ENCODE results near the gene PEX26. TPM values are rescaled to one million over a fixed set of nuclear protein-coding genes. Genes with fewer than 3 reads are reported as not detected.

PEX26 gene
- total RNA-seq, 5 donors from 2014 or later (not counting 1 experiment from before 2014, with no cell fraction given): 30.2 to 42.7 (median 39.8) TPM

DNA sequence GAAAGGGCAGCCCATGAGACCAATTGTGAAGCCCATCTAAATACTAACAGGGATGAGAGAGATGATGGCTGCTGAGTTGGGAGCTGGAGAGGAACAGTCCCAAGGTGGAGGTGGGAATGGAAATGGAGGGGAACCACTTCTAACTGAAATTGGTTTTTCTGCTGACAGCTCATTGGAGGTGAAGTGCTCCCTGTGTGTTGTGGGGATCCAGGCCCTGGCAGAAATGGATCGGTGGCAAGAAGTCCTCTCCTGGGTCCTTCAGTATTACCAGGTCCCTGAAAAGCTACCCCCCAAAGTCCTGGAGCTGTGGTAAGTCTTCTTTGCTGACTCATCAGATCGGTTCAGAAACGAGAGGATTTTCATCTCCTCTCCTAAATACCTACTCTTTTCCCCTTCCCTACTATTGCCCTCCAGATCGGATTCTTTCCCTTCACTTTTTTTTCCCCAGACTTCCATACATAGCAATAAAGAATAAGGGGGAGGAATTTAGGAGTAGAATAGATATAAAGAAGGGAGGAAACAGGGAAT, 2.0 kb downstream of the PEX26 start:
- Mint-ChIP-seq H3K4me1 (peaks cover 57 to 70% (median 58%) of the 10 kb centered on the region in 3 donors), H3K27me3 (no peaks in the 10 kb centered on the region), H3K9me3 (no peaks in the 10 kb centered on the region), H3K36me3 (peaks cover 36% of the 10 kb centered on the region), H3K27ac (peak overlapping the region in 1 of 2 donors; percentile 34), H3K4me3 (peak overlapping the region; percentile 94 to 96 (median 95))
- H3K4me1 ChIP-seq (ENCODE audit: control insufficient read depth in 1 of 2, extremely low read depth in 1 of 2, insufficient read depth in 2 of 2, low read length in 2 of 2): peaks cover 14 to 32% of the 10 kb centered on the region in 2 experiments
- H3K27ac ChIP-seq (ENCODE audit: low read length): no peak overlapping the region
- no peaks in the 10 kb centered on the region for H3K27me3 ChIP-seq (replicated peaks in 1 of 2; ENCODE audit: control insufficient read depth in 2 of 2, extremely low read depth in 1 of 2, insufficient read depth in 2 of 2, low read length in 1 of 2)
- H3K9me3 ChIP-seq: no peaks in the 10 kb centered on the region
- ChIA-PET POLR2A (no interaction called here), CTCF (no interaction called here)
- no CpG with 5 or more reads among the region's 4 CpGs for WGBS (ENCODE audit: insufficient coverage)
- ATAC-seq (replicated peaks in 1 of 4): no peak
- peaks cover 8 to 46% of the 10 kb centered on the region in 2 donors for H3K36me3 ChIP-seq (ENCODE audit: control insufficient read depth in 2 of 2, extremely low read depth in 1 of 2, insufficient read depth in 1 of 2, low read length in 1 of 2)
- no peak for DNase-seq
- H3K4me3 ChIP-seq (ENCODE audit: control insufficient read depth in 1 of 2, extremely low read depth in 1 of 2, low read length in 1 of 2): no peak overlapping the region

DNA sequence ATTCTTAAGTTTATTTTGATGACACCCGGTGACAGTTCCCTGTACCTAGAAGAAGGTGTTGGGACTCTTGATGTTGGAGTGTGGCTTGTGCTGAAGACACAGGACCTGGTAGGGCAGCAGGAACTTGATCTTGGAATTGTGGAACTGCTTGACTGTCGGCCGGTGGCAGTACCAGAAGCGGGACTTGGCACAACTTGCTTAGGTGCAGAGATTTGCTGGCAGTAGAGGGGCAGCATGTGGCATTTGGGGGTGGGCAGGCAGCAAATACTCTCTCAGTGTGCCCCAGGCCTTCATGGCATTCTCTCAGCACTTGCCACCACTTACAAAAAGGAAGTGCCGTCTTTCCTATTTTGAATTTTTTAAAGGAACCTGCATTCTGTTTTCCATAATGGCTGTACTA, 3.6 kb downstream of the PEX26 start:
- POLR2A ChIA-PET: no interaction called here
- Mint-ChIP-seq H3K4me3 (no peak overlapping the region), H3K27ac (no peak overlapping the region), H3K27me3 (no peaks in the 10 kb centered on the region), H3K36me3 (peaks cover 42% of the 10 kb centered on the region), H3K9me3 (no peaks in the 10 kb centered on the region), H3K4me1 (peaks cover 51 to 62% (median 51%) of the 10 kb centered on the region in 3 donors)
- no peaks in the 10 kb centered on the region for H3K9me3 ChIP-seq
- H3K27ac ChIP-seq (ENCODE audit: low read length): no peak overlapping the region
- DNase-seq (no peak), ATAC-seq (replicated peaks in 1 of 4) (no peak)
- peaks cover 12 to 28% of the 10 kb centered on the region in 2 experiments for H3K4me1 ChIP-seq (ENCODE audit: control insufficient read depth in 1 of 2, extremely low read depth in 1 of 2, insufficient read depth in 2 of 2, low read length in 2 of 2)
- H3K36me3 ChIP-seq (ENCODE audit: control insufficient read depth in 2 of 2, extremely low read depth in 1 of 2, insufficient read depth in 1 of 2, low read length in 1 of 2): peaks cover 15 to 57% of the 10 kb centered on the region in 2 donors
- WGBS (ENCODE audit: insufficient coverage): 100% methylated on average over 4 of the region's 5 CpGs
- no peaks in the 10 kb centered on the region for H3K27me3 ChIP-seq (replicated peaks in 1 of 2; ENCODE audit: control insufficient read depth in 2 of 2, extremely low read depth in 1 of 2, insufficient read depth in 2 of 2, low read length in 1 of 2)
- CTCF ChIA-PET: no interaction called here
- no peak overlapping the region for H3K4me3 ChIP-seq (ENCODE audit: control insufficient read depth in 1 of 2, extremely low read depth in 1 of 2, low read length in 1 of 2)

DNA sequence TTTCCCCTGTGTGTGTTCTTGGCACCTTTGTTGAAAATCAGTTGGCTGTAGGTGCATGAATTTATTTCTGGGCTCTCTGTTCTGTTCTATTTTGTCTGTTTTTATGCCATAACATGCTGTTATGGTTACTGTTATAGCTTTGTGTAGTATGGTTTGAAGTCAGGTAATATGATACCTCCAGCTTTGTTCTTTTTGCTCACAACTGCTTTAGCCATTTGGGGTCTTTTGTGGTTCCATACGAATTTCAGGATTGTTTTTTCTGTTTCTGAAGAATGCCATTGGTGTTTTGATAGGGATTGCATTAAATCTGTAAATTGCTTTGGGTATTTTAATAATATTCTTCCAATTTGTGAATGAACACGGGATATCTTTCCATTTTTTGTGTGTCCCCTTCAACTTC, 4.7 kb downstream of the PEX26 start:
- no peak overlapping the region for H3K27ac Mint-ChIP-seq
- peaks cover 19 to 64% of the 10 kb centered on the region in 2 donors for H3K36me3 ChIP-seq (ENCODE audit: control insufficient read depth in 2 of 2, extremely low read depth in 1 of 2, insufficient read depth in 1 of 2, low read length in 1 of 2)
- POLR2A ChIA-PET: no interaction called here
- no peak overlapping the region for H3K4me3 Mint-ChIP-seq
- no peak for ATAC-seq (replicated peaks in 1 of 4)
- CTCF ChIA-PET: no interaction called here
- H3K9me3 ChIP-seq: no peaks in the 10 kb centered on the region
- no peak for DNase-seq
- H3K4me3 ChIP-seq (ENCODE audit: control insufficient read depth in 1 of 2, extremely low read depth in 1 of 2, low read length in 1 of 2): no peak overlapping the region
- peaks cover 46% of the 10 kb centered on the region for H3K36me3 Mint-ChIP-seq
- no CpG with 5 or more reads among the region's 2 CpGs for WGBS (ENCODE audit: insufficient coverage)
- H3K27me3 Mint-ChIP-seq: no peaks in the 10 kb centered on the region
- H3K9me3 Mint-ChIP-seq: no peaks in the 10 kb centered on the region
- H3K4me1 Mint-ChIP-seq: peaks cover 42 to 53% (median 44%) of the 10 kb centered on the region in 3 donors
- H3K4me1 ChIP-seq (ENCODE audit: control insufficient read depth in 1 of 2, extremely low read depth in 1 of 2, insufficient read depth in 2 of 2, low read length in 2 of 2): peaks cover 3 to 18% of the 10 kb centered on the region in 2 experiments
- H3K27me3 ChIP-seq (replicated peaks in 1 of 2; ENCODE audit: control insufficient read depth in 2 of 2, extremely low read depth in 1 of 2, insufficient read depth in 2 of 2, low read length in 1 of 2): no peaks in the 10 kb centered on the region
- H3K27ac ChIP-seq (ENCODE audit: low read length): no peak overlapping the region

DNA sequence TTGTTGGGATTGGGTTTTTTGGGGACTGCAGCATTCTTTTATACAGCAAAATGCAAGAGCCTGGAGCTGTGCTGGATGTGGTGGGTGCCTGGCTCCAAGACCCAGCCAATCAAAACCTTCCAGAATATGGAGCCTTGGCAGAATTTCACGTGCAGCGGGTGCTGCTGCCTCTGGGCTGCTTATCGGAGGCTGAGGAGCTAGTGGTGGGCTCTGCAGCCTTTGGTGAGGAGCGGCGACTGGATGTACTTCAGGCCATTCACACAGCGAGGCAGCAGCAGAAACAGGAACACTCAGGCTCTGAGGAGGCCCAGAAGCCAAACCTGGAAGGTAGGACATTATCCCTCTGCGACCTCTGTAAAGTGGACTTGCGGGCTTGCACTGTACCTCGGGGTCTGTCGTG, 5.6 kb downstream of the PEX26 start:
- Mint-ChIP-seq H3K9me3 (no peaks in the 10 kb centered on the region), H3K4me3 (no peak overlapping the region), H3K36me3 (peaks cover 52% of the 10 kb centered on the region), H3K4me1 (peaks cover 38 to 47% (median 38%) of the 10 kb centered on the region in 3 donors), H3K27me3 (no peaks in the 10 kb centered on the region), H3K27ac (no peak overlapping the region)
- 98% methylated on average over 7 of the region's 10 CpGs for WGBS (ENCODE audit: insufficient coverage)
- Histone ChIP-seq H3K4me3 (ENCODE audit: control insufficient read depth in 1 of 2, extremely low read depth in 1 of 2, low read length in 1 of 2) (no peak overlapping the region), H3K4me1 (ENCODE audit: control insufficient read depth in 1 of 2, extremely low read depth in 1 of 2, insufficient read depth in 2 of 2, low read length in 2 of 2) (peaks cover 3 to 17% of the 10 kb centered on the region in 2 experiments), H3K27ac (ENCODE audit: low read length) (no peak overlapping the region), H3K27me3 (replicated peaks in 1 of 2; ENCODE audit: control insufficient read depth in 2 of 2, extremely low read depth in 1 of 2, insufficient read depth in 2 of 2, low read length in 1 of 2) (no peaks in the 10 kb centered on the region), H3K9me3 (no peaks in the 10 kb centered on the region), H3K36me3 (ENCODE audit: control insufficient read depth in 2 of 2, extremely low read depth in 1 of 2, insufficient read depth in 1 of 2, low read length in 1 of 2) (peaks cover 28 to 74% of the 10 kb centered on the region in 2 donors)
- ATAC-seq (replicated peaks in 1 of 4) (no peak), DNase-seq (no peak)
- CTCF ChIA-PET: no interaction called here
- POLR2A ChIA-PET: no interaction called here

DNA sequence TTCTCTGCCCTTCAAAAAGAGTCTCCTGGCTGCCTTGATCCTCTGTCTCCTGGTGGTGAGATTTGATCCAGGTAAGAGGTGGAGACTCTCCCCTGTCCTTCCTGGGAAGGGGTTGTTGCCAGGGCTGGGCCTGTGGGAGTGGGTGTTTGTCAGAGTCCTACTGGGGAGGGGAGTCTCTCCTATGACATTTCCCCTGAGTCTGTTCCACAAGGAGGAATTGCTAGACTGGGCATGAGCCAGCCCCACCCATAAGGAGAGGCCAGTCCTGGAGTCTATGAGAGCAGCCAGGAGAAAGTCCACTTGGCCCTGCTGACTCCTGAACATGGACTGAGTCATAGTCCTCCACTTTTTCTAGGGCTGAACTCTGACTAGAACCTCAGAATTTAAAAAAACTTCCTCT, 7.4 kb downstream of the PEX26 start:
- no peak for DNase-seq
- Mint-ChIP-seq H3K4me1 (peaks cover 24 to 31% (median 30%) of the 10 kb centered on the region in 3 donors), H3K4me3 (no peak overlapping the region), H3K27me3 (no peaks in the 10 kb centered on the region), H3K27ac (no peak overlapping the region), H3K36me3 (peaks cover 53% of the 10 kb centered on the region), H3K9me3 (no peaks in the 10 kb centered on the region)
- Histone ChIP-seq H3K36me3 (ENCODE audit: control insufficient read depth in 2 of 2, extremely low read depth in 1 of 2, insufficient read depth in 1 of 2, low read length in 1 of 2) (peaks cover 33 to 78% of the 10 kb centered on the region in 2 donors), H3K27ac (ENCODE audit: low read length) (no peak overlapping the region), H3K9me3 (no peaks in the 10 kb centered on the region), H3K4me1 (ENCODE audit: control insufficient read depth in 1 of 2, extremely low read depth in 1 of 2, insufficient read depth in 2 of 2, low read length in 2 of 2) (peaks cover 0 to 4% of the 10 kb centered on the region in 2 experiments), H3K27me3 (replicated peaks in 1 of 2; ENCODE audit: control insufficient read depth in 2 of 2, extremely low read depth in 1 of 2, insufficient read depth in 2 of 2, low read length in 1 of 2) (no peaks in the 10 kb centered on the region), H3K4me3 (ENCODE audit: control insufficient read depth in 1 of 2, extremely low read depth in 1 of 2, low read length in 1 of 2) (no peak overlapping the region)
- CTCF ChIA-PET: no interaction called here
- POLR2A ChIA-PET: no interaction called here
- ATAC-seq (replicated peaks in 1 of 4): no peak

DNA sequence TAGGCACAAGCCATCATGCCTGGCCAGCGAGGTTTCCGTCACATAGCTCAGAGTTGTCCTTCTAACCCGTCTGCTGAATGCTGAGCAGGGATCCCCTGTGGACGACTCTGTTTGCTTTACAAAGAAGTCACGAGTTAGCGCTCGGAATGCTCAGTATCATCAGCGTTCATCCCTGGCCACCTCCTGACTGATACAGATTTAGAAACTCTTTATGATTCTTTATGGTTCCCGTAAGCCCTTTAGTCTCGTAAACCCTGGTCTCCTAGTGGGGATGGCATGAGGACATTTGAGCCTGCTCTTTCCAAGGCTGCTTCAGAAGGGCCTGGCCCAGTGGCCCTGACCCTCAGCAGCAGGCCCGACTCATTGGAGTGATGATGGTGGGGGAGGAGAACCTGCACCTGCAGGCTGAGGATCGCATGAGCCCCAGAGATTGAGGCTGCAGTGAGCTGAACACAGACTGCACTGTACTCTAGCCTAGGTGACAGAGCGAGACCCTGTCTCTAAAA, 9.6 kb downstream of the PEX26 start:
- H3K4me1 ChIP-seq (ENCODE audit: control insufficient read depth in 1 of 2, extremely low read depth in 1 of 2, insufficient read depth in 2 of 2, low read length in 2 of 2): peaks cover 0 to 15% of the 10 kb centered on the region in 2 experiments
- DNase-seq (no peak), ATAC-seq (replicated peaks in 1 of 4) (no peak)
- CTCF ChIA-PET: no interaction called here
- H3K36me3 Mint-ChIP-seq: peaks cover 39% of the 10 kb centered on the region
- no peaks in the 10 kb centered on the region for H3K9me3 Mint-ChIP-seq
- no peaks in the 10 kb centered on the region for H3K27me3 Mint-ChIP-seq
- no peak overlapping the region for H3K4me3 ChIP-seq (ENCODE audit: control insufficient read depth in 1 of 2, extremely low read depth in 1 of 2, low read length in 1 of 2)
- 82% methylated on average over 7 of the region's 13 CpGs for WGBS (ENCODE audit: insufficient coverage)
- H3K4me3 Mint-ChIP-seq: no peak overlapping the region
- H3K36me3 ChIP-seq (ENCODE audit: control insufficient read depth in 2 of 2, extremely low read depth in 1 of 2, insufficient read depth in 1 of 2, low read length in 1 of 2): peaks cover 37 to 72% of the 10 kb centered on the region in 2 donors
- H3K27ac Mint-ChIP-seq: no peak overlapping the region
- H3K9me3 ChIP-seq: no peaks in the 10 kb centered on the region
- H3K27ac ChIP-seq (ENCODE audit: low read length): no peak overlapping the region
- POLR2A ChIA-PET: no interaction called here
- no peaks in the 10 kb centered on the region for H3K27me3 ChIP-seq (replicated peaks in 1 of 2; ENCODE audit: control insufficient read depth in 2 of 2, extremely low read depth in 1 of 2, insufficient read depth in 2 of 2, low read length in 1 of 2)
- H3K4me1 Mint-ChIP-seq: peaks cover 19 to 26% (median 20%) of the 10 kb centered on the region in 3 donors

Measured in T-cell (primary cell).